ENCODE measurements around the gene CHST3. TPM values are rescaled to one million over a fixed set of nuclear protein-coding genes. Genes with fewer than 3 reads are reported as not detected.

The CHST3 gene
- total RNA-seq, 4 donors from 2014 or later, result 17.9 to 29.3 (median 23.2) TPM

DNA sequence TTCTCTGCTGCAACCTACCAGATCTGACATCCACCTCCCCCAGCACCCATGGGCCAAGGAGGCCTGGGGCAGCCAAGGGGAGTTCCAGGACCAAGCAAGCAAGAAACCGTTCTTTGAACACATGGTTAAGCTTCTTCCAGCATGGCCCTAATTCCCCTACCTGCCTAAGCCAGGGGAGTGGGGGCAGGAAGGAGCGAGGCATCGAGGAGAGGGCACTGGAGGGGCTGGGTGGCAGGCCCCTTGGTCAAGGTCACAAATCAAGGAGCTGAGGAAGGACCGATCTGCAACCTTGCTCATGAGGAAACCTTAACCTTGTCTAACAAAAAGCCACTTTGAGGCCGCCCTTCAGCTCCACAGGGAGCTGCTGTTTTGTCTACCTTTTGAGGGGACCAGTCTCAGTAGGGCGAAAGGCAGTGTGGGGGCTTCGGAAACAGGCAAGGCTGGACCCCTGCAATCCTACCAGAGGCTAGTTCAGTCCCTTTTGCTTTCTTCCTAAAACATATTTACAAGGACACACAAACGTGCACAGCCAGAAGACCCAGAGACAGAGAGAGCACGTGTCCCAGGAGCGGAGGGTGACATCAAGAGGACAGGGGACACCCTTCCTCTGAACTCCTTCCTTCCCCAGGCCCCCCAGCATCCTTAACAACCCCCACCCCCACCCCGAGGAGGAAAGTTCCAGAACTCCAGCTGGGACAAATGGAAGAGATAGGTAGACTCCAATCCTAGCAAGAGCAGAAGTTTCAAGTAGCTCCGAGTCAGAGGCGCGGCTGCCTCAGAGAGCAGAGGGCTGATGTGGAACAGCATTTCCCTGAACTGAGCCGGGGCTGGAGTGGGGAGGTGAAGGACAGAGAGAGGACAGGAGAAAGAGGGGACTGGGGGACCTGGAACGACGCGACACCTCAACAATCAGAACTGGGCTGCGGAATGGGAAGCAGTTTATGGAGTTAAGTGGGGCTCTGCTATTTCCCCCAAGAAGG is 95.9 kb downstream of the CHST3 start:
- no peaks in the 10 kb centered on the region for H3K36me3 ChIP-seq
- 90% methylated on average over 19 of the region's 19 CpGs for WGBS
- no peaks in the 10 kb centered on the region for H3K4me1 ChIP-seq
- H3K27ac ChIP-seq, result no peak overlapping the region
- H3K9me3 ChIP-seq, result no peaks in the 10 kb centered on the region
- TF ChIP-seq EP300 (IDR thresholded peaks at IDR 0.05) (no peak), POLR2A (IDR thresholded peaks at IDR 0.05) (no peak), CTCF (IDR thresholded peaks at IDR 0.05) (no peak), POLR2AphosphoS5 (IDR thresholded peaks at IDR 0.05) (no peak)
- no peak for DNase-seq (ENCODE audit: low spot score in 2 of 2)
- no peak overlapping the region for H3K4me3 ChIP-seq
- no peaks in the 10 kb centered on the region for H3K27me3 ChIP-seq

GRCh38 chr10:72061491-72061890 is 97.3 kb downstream of the CHST3 start:
- 97% methylated on average over 3 of the region's 5 CpGs for WGBS

GRCh38 chr10:72061930-72062329 is 97.7 kb downstream of the CHST3 start:
- 93% methylated on average over 9 of the region's 9 CpGs for WGBS
- no peak for DNase-seq (ENCODE audit: low spot score in 2 of 2)
- H3K27ac ChIP-seq, result no peak overlapping the region
- no peaks in the 10 kb centered on the region for H3K36me3 ChIP-seq
- no peaks in the 10 kb centered on the region for H3K4me1 ChIP-seq
- no peak overlapping the region for H3K4me3 ChIP-seq
- TF ChIP-seq EP300 (IDR thresholded peaks at IDR 0.05) (no peak), POLR2AphosphoS5 (IDR thresholded peaks at IDR 0.05) (no peak), POLR2A (IDR thresholded peaks at IDR 0.05) (no peak), CTCF (IDR thresholded peaks at IDR 0.05) (no peak)
- no peaks in the 10 kb centered on the region for H3K9me3 ChIP-seq
- H3K27me3 ChIP-seq, result no peaks in the 10 kb centered on the region

More at GRCh38 chr10:72061491-72061890, 97.3 kb downstream of the CHST3 start:
- H3K36me3 ChIP-seq, result no peaks in the 10 kb centered on the region
- H3K27me3 ChIP-seq, result no peaks in the 10 kb centered on the region
- TF ChIP-seq CTCF (IDR thresholded peaks at IDR 0.05) (no peak), EP300 (IDR thresholded peaks at IDR 0.05) (no peak), POLR2AphosphoS5 (IDR thresholded peaks at IDR 0.05) (no peak), POLR2A (IDR thresholded peaks at IDR 0.05) (no peak)
- DNase-seq (ENCODE audit: low spot score in 2 of 2), result no peak
- H3K4me3 ChIP-seq, result no peak overlapping the region
- H3K27ac ChIP-seq, result no peak overlapping the region
- no peaks in the 10 kb centered on the region for H3K4me1 ChIP-seq
- no peaks in the 10 kb centered on the region for H3K9me3 ChIP-seq

- Histone ChIP-seq H3K27ac (no peak overlapping the region), H3K9me3 (no peaks in the 10 kb centered on the region), H3K4me1 (no peaks in the 10 kb centered on the region), H3K4me3 (no peak overlapping the region), H3K27me3 (no peaks in the 10 kb centered on the region), H3K36me3 (no peaks in the 10 kb centered on the region)
- DNase-seq (ENCODE audit: low spot score in 2 of 2), result no peak
- TF ChIP-seq POLR2A (IDR thresholded peaks at IDR 0.05) (no peak), POLR2AphosphoS5 (IDR thresholded peaks at IDR 0.05) (no peak), CTCF (IDR thresholded peaks at IDR 0.05) (no peak), EP300 (IDR thresholded peaks at IDR 0.05) (no peak)
- WGBS, result 86% methylated on average over 10 of the region's 10 CpGs
Observed at GRCh38 chr10:72062382-72062781, 98.2 kb downstream of the CHST3 start.

Other genes with a start within 250 kb of the CHST3 start
- under 1 TPM in 2 of 4 donors, not detected in 2; 0.17 to 0.48 TPM for gene C10orf105, start 244.6 kb upstream of the CHST3 start, total RNA-seq
- 10 to 100 TPM; 16.3 to 50.7 (median 33.6) TPM for gene VSIR, start 190.9 kb upstream of the CHST3 start, total RNA-seq
- 100 to 1,000 TPM; 391 to 548 (median 468) TPM for gene PSAP, start 113.1 kb upstream of the CHST3 start, total RNA-seq
- 1 to 10 TPM; 1.5 to 3.7 (median 1.8) TPM for gene SPOCK2, start 124.2 kb downstream of the CHST3 start, total RNA-seq

Data from suprapubic skin (tissue), 4 donors.